ENCODE results near the gene POMC. TPM values are rescaled to one million over a fixed set of nuclear protein-coding genes. Genes with fewer than 3 reads are reported as not detected.
"Not testable (repeated sequence)": the region's sequence is repeated elsewhere in the genome, so short reads cannot be mapped to it uniquely, and the experiment has no call there.

POMC gene
- total RNA-seq, 1 donor from 2014 or later, result 0.68 TPM

- DNase-seq (ENCODE audit: low spot score), result no peak
Observed at GRCh38 chr2:25176541-25177181, 8.3 kb upstream of the POMC start.

GRCh38 chr2:25176138-25176537, 7.8 kb upstream of the POMC start:
- no peak for DNase-seq (ENCODE audit: low spot score)

- no peak for DNase-seq (ENCODE audit: low spot score)
Observed at GRCh38 chr2:25174192-25174861, 5.9 kb upstream of the POMC start.

- no peak for DNase-seq (ENCODE audit: low spot score)
Observed at GRCh38 chr2:25173719-25174118, 5.3 kb upstream of the POMC start.

GRCh38 chr2:25170888-25171287, 2.5 kb upstream of the POMC start:
- DNase-seq (ENCODE audit: low spot score), result no peak

GRCh38 chr2:25169073-25169470, 692 bp upstream of the POMC start:
- no peak for DNase-seq (ENCODE audit: low spot score)

- DNase-seq (ENCODE audit: low spot score), result no peak
Observed at GRCh38 chr2:25165992-25166875, 2.1 kb downstream of the POMC start.

GRCh38 chr2:25164561-25164960, 3.8 kb downstream of the POMC start:
- DNase-seq (ENCODE audit: low spot score), result no peak

- DNase-seq (ENCODE audit: low spot score), result not testable (repeated sequence)
Observed at GRCh38 chr2:25162061-25162460, 6.3 kb downstream of the POMC start.

GRCh38 chr2:25161055-25161781, 7.2 kb downstream of the POMC start:
- DNase-seq (ENCODE audit: low spot score), result peak; percentile 59

GRCh38 chr2:25160376-25160775, 8.0 kb downstream of the POMC start:
- DNase-seq (ENCODE audit: low spot score), result no peak

GRCh38 chr2:25159949-25160348, 8.4 kb downstream of the POMC start:
- no peak for DNase-seq (ENCODE audit: low spot score)

- DNase-seq (ENCODE audit: low spot score), result no peak
Observed at GRCh38 chr2:25158096-25158852, 10.1 kb downstream of the POMC start.

- no peak for DNase-seq (ENCODE audit: low spot score)
Observed at GRCh38 chr2:25155401-25155800, 13.0 kb downstream of the POMC start.

GRCh38 chr2:25151718-25152117, 16.7 kb downstream of the POMC start:
- no peak for DNase-seq (ENCODE audit: low spot score)

GRCh38 chr2:25150993-25151392, 17.4 kb downstream of the POMC start:
- not testable (repeated sequence) for DNase-seq (ENCODE audit: low spot score)

GRCh38 chr2:25149646-25150045, 18.7 kb downstream of the POMC start:
- no peak for DNase-seq (ENCODE audit: low spot score)

GRCh38 chr2:25146896-25147295, 21.5 kb downstream of the POMC start:
- no peak for DNase-seq (ENCODE audit: low spot score)

GRCh38 chr2:25145803-25146202, 22.6 kb downstream of the POMC start:
- no peak for DNase-seq (ENCODE audit: low spot score)

GRCh38 chr2:25141120-25141519, 27.3 kb downstream of the POMC start:
- DNase-seq (ENCODE audit: low spot score), result no peak

- DNase-seq (ENCODE audit: low spot score), result not testable (repeated sequence)
Observed at GRCh38 chr2:25140535-25140934, 27.8 kb downstream of the POMC start.
